OCI-LY7 (cell line): Measurements from ENCODE around the gene C20orf202. TPM values are rescaled to one million over a fixed set of nuclear protein-coding genes. Genes with fewer than 3 reads are reported as not detected.

Experiments
- BruUV-seq: library from RNA; stranded (reverse); fragments of 400-500 nt; replicated peaks from 2 replicates; lab custom pipeline; 2021; lab: Mats Ljungman, UMichigan
- CTCF ChIA-PET: fragments of 300-600 bp; sonication (Branson Sonifier 250); formaldehyde crosslinking; loops from one replicate; lab custom pipeline; 2022; ENCODE audit warnings: antibody characterized with exemption; ENCODE audit not compliant: unreplicated experiment; lab: Charles Lee
- POLR2A ChIA-PET: fragments of 300-600 bp; sonication (Branson Sonifier 250); formaldehyde crosslinking; loops from one replicate; lab custom pipeline; 2022; ENCODE audit warnings: antibody characterized with exemption; lab: Charles Lee
- DNase-seq: peaks from one replicate; pipeline ENCODE4 v3.0.0-alpha.2; 2015; ENCODE audit warnings: low spot score
- H2AFZ ChIP-seq: fragments of 200-600 bp; sonication (generic), shearing (Covaris generic); 2 replicates; pipeline ENCODE4 v1.6.1; 2014; ENCODE audit warnings: mild to moderate bottlenecking, antibody characterized with exemption, low read length, moderate library complexity
- H3K27ac ChIP-seq: fragments of 200-600 bp; sonication (generic); 2 replicates; pipeline ENCODE4 v1.5.1; 2014; ENCODE audit warnings: mixed run types, low read depth, mild to moderate bottlenecking, moderate library complexity, low read length, inconsistent platforms; ENCODE audit not compliant: poor library complexity, severe bottlenecking
- H3K36me3 ChIP-seq: fragments of 200-600 bp; sonication (generic); 2 replicates; pipeline ENCODE4 v1.6.1; 2014; ENCODE audit warnings: mild to moderate bottlenecking, antibody characterized with exemption, low read length, moderate library complexity, mixed read lengths; ENCODE audit not compliant: insufficient read depth
- H3K4me1 ChIP-seq: fragments of 200-600 bp; sonication (generic); 2 replicates; pipeline ENCODE4 v1.5.1; 2014; ENCODE audit warnings: mild to moderate bottlenecking, low read length; ENCODE audit not compliant: insufficient read depth, poor library complexity, severe bottlenecking
- H3K4me2 ChIP-seq: fragments of 200-600 bp; sonication (generic); 2 replicates; pipeline ENCODE4 v1.6.1; 2014; ENCODE audit warnings: mild to moderate bottlenecking, low read length
- H3K4me3 ChIP-seq: fragments of 200-600 bp; sonication (generic); 2 replicates; pipeline ENCODE4 v1.5.1; 2014; ENCODE audit warnings: mild to moderate bottlenecking, low read depth, low read length; ENCODE audit not compliant: poor library complexity, severe bottlenecking
- H3K79me2 ChIP-seq: fragments of 200-600 bp; sonication (generic); 2 replicates; pipeline ENCODE4 v1.6.1; 2016; ENCODE audit warnings: low read depth, mild to moderate bottlenecking, low read length, moderate library complexity, mixed read lengths; ENCODE audit not compliant: insufficient read depth
- H3K9me2 ChIP-seq: fragments of 200-600 bp; sonication (generic); 2 replicates; pipeline ENCODE4 v1.6.1; 2016; ENCODE audit warnings: mild to moderate bottlenecking, low read length, mixed read lengths; ENCODE audit not compliant: insufficient read depth
- H3K9me3 ChIP-seq: fragments of 200-600 bp; sonication (generic); 2 replicates; pipeline ENCODE4 v1.6.1; 2014; ENCODE audit warnings: mild to moderate bottlenecking, mixed run types, low read length, mixed read lengths
- H4K20me1 ChIP-seq: fragments of 200-600 bp; sonication (generic); 2 replicates; pipeline ENCODE4 v1.6.1; 2014; ENCODE audit warnings: mild to moderate bottlenecking, antibody characterized with exemption, low read length, moderate library complexity, mixed read lengths; ENCODE audit not compliant: insufficient read depth
- EZH2phosphoT487 ChIP-seq: fragments of 200-600 bp; sonication (generic); IDR thresholded peaks from 2 replicates; pipeline ENCODE4 v1.6.1; 2018; ENCODE audit warnings: low read depth, borderline replicate concordance, mild to moderate bottlenecking, mixed run types, antibody characterized with exemption, low read length, moderate library complexity, mixed read lengths
- intact Hi-C: fragments of 100-400 bp; cut with micrococcal nuclease; formaldehyde crosslinking; loops from one replicate; pipeline ENCODE4 v1.10.0; 2022; ENCODE audit not compliant: unreplicated experiment
- total RNA-seq, 2 experiments: library from RNA; depleted of rRNA in 1 of 2; stranded (reverse); fragments of >200 nt in 1 of 2; shearing (Covaris generic) in 1 of 2; gene quantifications; 2 replicates each; pipeline ENCODE4 v1.2.3, GENCODE V29; 2014 to 2022
- TF ChIP-seq, protein P1 (sequence below): fragments of 200-600 bp; sonication (generic); conservative IDR thresholded peaks from 2 replicates; pipeline ENCODE4 v1.5.1; 2014; ENCODE audit warnings: mild to moderate bottlenecking, antibody characterized with exemption, low read length, moderate library complexity, mixed read lengths

The C20orf202 gene
- total RNA-seq, 2 experiments from 2014 or later: not detected

DNA sequence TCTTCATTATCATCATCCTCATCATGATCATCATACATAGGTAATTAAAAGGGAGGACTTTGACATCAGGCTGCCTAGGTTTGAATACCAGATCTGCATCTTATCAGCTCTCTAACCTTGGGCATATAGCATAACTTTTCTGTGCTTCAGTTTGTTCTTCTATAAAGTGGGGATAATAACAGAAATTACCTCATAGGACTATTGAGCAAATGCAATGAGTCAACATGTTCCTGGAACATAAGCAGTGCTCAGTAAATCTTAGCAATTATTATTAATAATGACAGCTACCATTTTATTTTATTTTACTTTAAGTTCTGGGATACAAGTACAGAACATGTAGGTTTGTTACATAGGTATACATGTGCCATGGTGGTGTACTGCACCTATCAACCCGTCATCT lies 7.2 kb downstream of the C20orf202 start:
- BruUV-seq: no TSS peak
- Histone ChIP-seq H3K79me2 (no peaks in the 10 kb centered on the region), H3K27ac (no peak overlapping the region), H3K36me3 (no peaks in the 10 kb centered on the region), H3K4me2 (no peak overlapping the region), H3K9me2 (no peaks in the 10 kb centered on the region), H3K9me3 (no peaks in the 10 kb centered on the region), H3K4me3 (no peak overlapping the region), H3K4me1 (no peaks in the 10 kb centered on the region), H4K20me1 (no peaks in the 10 kb centered on the region), H2AFZ (no peak overlapping the region)
- ChIA-PET CTCF (no interaction called here), POLR2A (no interaction called here)
- DNase-seq: no peak
- no peak for TF ChIP-seq EZH2phosphoT487
- intact Hi-C loops: loop anchor here (10.0 kb wide), 3 partner anchors 126 to 396 kb away; no protein-coding TSS in a partner anchor

DNA sequence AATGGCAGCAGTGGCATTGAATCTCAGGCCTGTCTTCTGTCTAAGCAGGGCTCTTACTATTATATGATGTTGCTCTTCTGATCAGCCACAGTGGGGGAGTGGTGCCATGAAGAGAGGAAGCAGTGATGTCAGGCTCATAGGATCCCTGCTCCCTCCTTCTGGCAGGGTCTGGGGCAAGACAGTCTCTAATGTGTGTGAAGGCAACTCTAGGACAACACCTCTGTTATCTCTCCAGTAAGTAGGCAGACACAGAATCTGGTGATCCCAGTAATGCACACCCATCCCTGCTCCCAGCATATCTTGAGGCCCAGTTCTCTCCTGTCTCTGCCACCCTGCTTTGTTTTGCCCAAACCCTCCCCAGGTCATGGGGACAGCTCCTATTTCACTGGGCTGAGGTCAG lies 8.8 kb downstream of the C20orf202 start:
- H3K27ac ChIP-seq: no peak overlapping the region
- intact Hi-C loops: loop anchor here (10.0 kb wide), 3 partner anchors 127 to 397 kb away; no protein-coding TSS in a partner anchor
- DNase-seq: no peak
- H3K9me3 ChIP-seq: no peaks in the 10 kb centered on the region
- TF ChIP-seq, protein P1, sequence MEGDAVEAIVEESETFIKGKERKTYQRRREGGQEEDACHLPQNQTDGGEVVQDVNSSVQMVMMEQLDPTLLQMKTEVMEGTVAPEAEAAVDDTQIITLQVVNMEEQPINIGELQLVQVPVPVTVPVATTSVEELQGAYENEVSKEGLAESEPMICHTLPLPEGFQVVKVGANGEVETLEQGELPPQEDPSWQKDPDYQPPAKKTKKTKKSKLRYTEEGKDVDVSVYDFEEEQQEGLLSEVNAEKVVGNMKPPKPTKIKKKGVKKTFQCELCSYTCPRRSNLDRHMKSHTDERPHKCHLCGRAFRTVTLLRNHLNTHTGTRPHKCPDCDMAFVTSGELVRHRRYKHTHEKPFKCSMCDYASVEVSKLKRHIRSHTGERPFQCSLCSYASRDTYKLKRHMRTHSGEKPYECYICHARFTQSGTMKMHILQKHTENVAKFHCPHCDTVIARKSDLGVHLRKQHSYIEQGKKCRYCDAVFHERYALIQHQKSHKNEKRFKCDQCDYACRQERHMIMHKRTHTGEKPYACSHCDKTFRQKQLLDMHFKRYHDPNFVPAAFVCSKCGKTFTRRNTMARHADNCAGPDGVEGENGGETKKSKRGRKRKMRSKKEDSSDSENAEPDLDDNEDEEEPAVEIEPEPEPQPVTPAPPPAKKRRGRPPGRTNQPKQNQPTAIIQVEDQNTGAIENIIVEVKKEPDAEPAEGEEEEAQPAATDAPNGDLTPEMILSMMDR: no peak
- TF ChIP-seq EZH2phosphoT487: no peak
- H3K4me2 ChIP-seq: no peak overlapping the region
- BruUV-seq: no TSS peak
- no peaks in the 10 kb centered on the region for H3K4me1 ChIP-seq
- H3K79me2 ChIP-seq: no peaks in the 10 kb centered on the region
- POLR2A ChIA-PET: no interaction called here
- CTCF ChIA-PET: no interaction called here
- H4K20me1 ChIP-seq: no peaks in the 10 kb centered on the region
- H3K36me3 ChIP-seq: no peaks in the 10 kb centered on the region
- no peak overlapping the region for H2AFZ ChIP-seq
- H3K9me2 ChIP-seq: no peaks in the 10 kb centered on the region
- H3K4me3 ChIP-seq: no peak overlapping the region

DNA sequence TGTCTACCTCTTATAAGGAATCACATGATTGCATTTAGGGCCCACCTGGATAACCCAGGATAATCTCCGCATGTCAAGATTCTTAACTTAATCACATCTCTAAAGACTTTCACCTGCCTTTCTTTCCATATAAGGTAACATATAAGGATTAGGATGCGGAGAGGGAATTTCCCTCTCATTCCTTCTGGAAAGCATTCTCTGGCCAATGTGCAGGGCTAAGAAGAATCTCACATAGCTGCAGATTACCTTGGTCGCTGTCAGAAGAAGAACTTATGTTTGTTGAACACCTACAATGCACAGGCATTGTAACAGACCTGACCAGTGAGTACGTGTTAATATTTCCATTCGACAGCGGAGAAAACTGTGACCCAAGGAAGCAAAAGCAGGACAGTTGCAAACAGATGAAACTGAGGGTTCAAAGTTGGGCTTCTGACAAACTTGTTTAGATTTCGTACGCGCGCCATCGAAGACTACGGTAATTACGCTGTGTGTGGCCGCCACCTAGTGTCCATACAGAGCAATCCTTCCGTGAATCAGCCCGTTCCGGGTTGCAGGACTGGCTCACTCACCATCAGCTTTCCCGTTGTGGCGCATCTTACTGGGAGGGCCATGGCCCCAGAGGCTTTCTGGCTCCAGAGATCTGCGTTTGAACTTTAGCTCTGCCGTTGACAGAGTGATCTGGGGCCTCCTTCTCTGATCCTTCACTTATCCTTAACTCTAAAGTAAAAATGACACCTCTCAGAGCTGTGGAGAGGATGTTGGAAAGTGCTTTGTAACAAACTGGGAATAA lies 9.5 kb downstream of the C20orf202 start:
- Histone ChIP-seq H3K79me2 (no peaks in the 10 kb centered on the region), H3K9me2 (no peaks in the 10 kb centered on the region), H4K20me1 (no peaks in the 10 kb centered on the region), H3K4me3 (no peak overlapping the region), H3K36me3 (no peaks in the 10 kb centered on the region), H3K9me3 (no peaks in the 10 kb centered on the region), H3K27ac (no peak overlapping the region), H3K4me2 (no peak overlapping the region), H2AFZ (peak overlapping the region; percentile 28; the same call in 1 of the 2 replicates), H3K4me1 (no peaks in the 10 kb centered on the region)
- intact Hi-C loops: loop anchor here (10.0 kb wide), 3 partner anchors 128 to 398 kb away; no protein-coding TSS in a partner anchor
- TF ChIP-seq EZH2phosphoT487: no peak
- TF ChIP-seq, protein P1: peak; percentile 83
- POLR2A ChIA-PET: no interaction called here
- CTCF ChIA-PET: no interaction called here
- peak; percentile 56 for DNase-seq
- BruUV-seq: no TSS peak
